GM12875 (cell line): ENCODE data around the gene SELENOM.

Source experiments
- H3K4me3 ChIP-seq: one replicate; pipeline ENCODE4 v1.5.1; 2011; ENCODE audit warnings: low read depth, low read length, control low read depth
- CTCF ChIP-seq: IDR thresholded peaks from 2 replicates; pipeline ENCODE4 v1.5.1; 2011; ENCODE audit warnings: low read depth, mild to moderate bottlenecking, control low read depth, inconsistent platforms, low read length, moderate library complexity, borderline replicate concordance; ENCODE audit not compliant: insufficient read depth

SELENOM gene

GRCh38 chr22:31056986-31057599 lies 50.3 kb downstream of the SELENOM start:
- TF ChIP-seq CTCF, result no peak
- no peak overlapping the region for H3K4me3 ChIP-seq

GRCh38 chr22:31055635-31056159 lies 51.7 kb downstream of the SELENOM start:
- no peak overlapping the region for H3K4me3 ChIP-seq
- no peak for TF ChIP-seq CTCF

- TF ChIP-seq CTCF, result no peak
- H3K4me3 ChIP-seq, result no peak overlapping the region
Observed at GRCh38 chr22:31055117-31055634, 52.2 kb downstream of the SELENOM start.
